K562 (cell line): ENCODE data around the gene FRMD5. TPM values are rescaled to one million over a fixed set of nuclear protein-coding genes. Genes with fewer than 3 reads are reported as not detected.

Experiments
- ATAC-seq: fragments of 200-7000 bp; cut with Tn5 transposase; 3 replicates; pipeline ENCODE4 v1.9.1; 2020; ENCODE audit warnings: moderate library complexity
- BruUV-seq: library from RNA; stranded (reverse); fragments of 400-500 nt; replicated peaks from 2 replicates; lab custom pipeline; 2021; lab: Mats Ljungman, UMichigan
- CTCF ChIA-PET: fragments of 300-600 bp; formaldehyde crosslinking; extraction: SDS; loops from one replicate; lab custom pipeline; 2021; ENCODE audit warnings: low intra/inter-chr PET ratio; lab: Yijun Ruan, JAX
- POLR2A ChIA-PET: fragments of 300-600, 350-650 bp; sonication (Branson Sonifier 250); formaldehyde crosslinking; extraction: SDS; loops from one replicate; lab custom pipeline; 2021; ENCODE audit warnings: antibody characterized with exemption, inconsistent platforms; lab: Yijun Ruan, JAX
- DNase-seq, 4 experiments: peaks; one replicate each; pipeline versions ENCODE4 v3.0.0 to v3.0.0-alpha.2; 2011 to 2018; ENCODE audit warnings: low spot score in 3 of 4, mixed read lengths in 3 of 4; ENCODE audit errors: extremely low read depth in 1 of 4
- FAIRE-seq: peaks from 2 replicates; lab custom pipeline; 2011; peaks lifted over from hg19 to GRCh38; lab: Jason Lieb, UNC
- H2AFZ ChIP-seq: 2 replicates; pipeline ENCODE4 v1.6.0; 2011; ENCODE audit warnings: low read depth, low read length, control low read depth, inconsistent platforms
- H3K27ac ChIP-seq: fragments of 200-600 bp; 3 replicates; pipeline ENCODE4 v1.8.0; 2011; ENCODE audit warnings: low read depth, mild to moderate bottlenecking, control low read depth, inconsistent platforms, low read length, moderate library complexity, mixed read lengths; ENCODE audit errors: extremely low read depth
- H3K27me3 ChIP-seq, 2 experiments: fragments of 300-600 bp in 1 of 2; 2 replicates in 1 of 2; 3 replicates in 1 of 2; pipeline versions ENCODE4 v1.6.0 to v1.8.0; 2011; ENCODE audit warnings: inconsistent platforms in 2 of 2, low read length in 2 of 2, mild to moderate bottlenecking in 1 of 2, mixed read lengths in 1 of 2, moderate library complexity in 1 of 2; ENCODE audit not compliant: control insufficient read depth in 2 of 2, insufficient read depth in 2 of 2
- H3K36me3 ChIP-seq: fragments of 300-600 bp; 3 replicates; pipeline ENCODE4 v1.8.0; 2011; ENCODE audit warnings: mild to moderate bottlenecking, low read length, inconsistent platforms; ENCODE audit not compliant: control insufficient read depth, insufficient read depth
- H3K4me1 ChIP-seq, 2 experiments: fragments of 200-600 bp in 1 of 2; replicated peaks in 1 of 2; 2 replicates in 1 of 2; 3 replicates in 1 of 2; pipeline versions ENCODE4 v1.5.1 to v1.8.0; 2011; ENCODE audit warnings: inconsistent platforms in 2 of 2, low read length in 2 of 2, mild to moderate bottlenecking in 1 of 2, mixed read lengths in 1 of 2, moderate library complexity in 1 of 2; ENCODE audit not compliant: control insufficient read depth in 2 of 2, insufficient read depth in 2 of 2
- H3K4me2 ChIP-seq: 2 replicates; pipeline ENCODE4 v1.6.1; 2011; ENCODE audit warnings: low read length, control low read depth, inconsistent platforms, mixed read lengths; ENCODE audit not compliant: insufficient read depth
- H3K4me3 ChIP-seq: fragments of 200-600 bp; sonication (generic), shearing (Covaris generic); 2 replicates; pipeline ENCODE4 v1.5.1; 2016; ENCODE audit warnings: control low read depth, inconsistent platforms
- H3K79me2 ChIP-seq: fragments of 200-600 bp; 3 replicates; pipeline ENCODE4 v1.8.0; 2011; ENCODE audit warnings: low read length, inconsistent platforms; ENCODE audit not compliant: control insufficient read depth, insufficient read depth
- H3K9ac ChIP-seq, 2 experiments: 2 replicates each; pipeline versions ENCODE4 v1.6.0 to v1.6.1; 2011; ENCODE audit warnings: low read depth in 2 of 2, low read length in 2 of 2, control low read depth in 1 of 2, inconsistent platforms in 1 of 2, mild to moderate bottlenecking in 1 of 2, mixed read lengths in 1 of 2; ENCODE audit not compliant: insufficient read depth in 1 of 2
- H3K9me1 ChIP-seq: one replicate; pipeline ENCODE4 v1.6.0; 2011; ENCODE audit warnings: inconsistent platforms, mild to moderate bottlenecking, low read length, moderate library complexity; ENCODE audit not compliant: control insufficient read depth, insufficient read depth
- H3K9me3 ChIP-seq: replicated peaks from 2 replicates; pipeline ENCODE4 v1.5.1; 2011; ENCODE audit warnings: low read depth, low read length, inconsistent platforms; ENCODE audit not compliant: control insufficient read depth, insufficient read depth
- H4K20me1 ChIP-seq: replicated peaks from 2 replicates; pipeline ENCODE4 v1.6.1; 2011; ENCODE audit warnings: low read length, inconsistent platforms, mixed read lengths; ENCODE audit not compliant: control insufficient read depth, insufficient read depth
- FOSL1 ChIP-seq: fragments of 200-800 bp; sonication (Bioruptor generic); conservative IDR thresholded peaks from 2 replicates; pipeline ENCODE4 v1.6.1; 2016; ENCODE audit warnings: missing genetic modification characterization, missing compliant biosample characterization
- JUND ChIP-seq, 2 experiments: IDR thresholded peaks; 2 replicates in 1 of 2; 3 replicates in 1 of 2; pipeline ENCODE4 v1.6.1; 2011; ENCODE audit warnings: borderline replicate concordance in 2 of 2, low read depth in 2 of 2, low read length in 2 of 2, improper control_type of control experiment in 1 of 2, missing biosample characterization in 1 of 2, missing genetic modification characterization in 1 of 2, missing genetic modification reagents in 1 of 2
- MBD2 ChIP-seq: sonication (generic); IDR thresholded peaks from 2 replicates; pipeline ENCODE4 v1.6.1; 2016; ENCODE audit warnings: low read depth, borderline replicate concordance
- SMAD2 ChIP-seq: fragments of 150-350 bp; IDR thresholded peaks from 2 replicates; pipeline ENCODE4 v1.6.1; 2014; ENCODE audit warnings: low read depth, mild to moderate bottlenecking, low read length
- TAF7 ChIP-seq: fragments of 450-650 bp; IDR thresholded peaks from 2 replicates; pipeline ENCODE4 v1.6.1; 2016; ENCODE audit warnings: missing genetic modification characterization, missing compliant biosample characterization
- WGBS: fragments of 100-300 bp; shearing (Covaris generic); methylation state at CpG from one replicate; pipeline ENCODE4 v1.1.6; 2016; ENCODE audit warnings: low coverage, mixed read lengths; ENCODE audit not compliant: insufficient coverage; ENCODE audit errors: missing lambda C conversion rate; 5-methylcytosine and 5-hydroxymethylcytosine counted together
- in situ Hi-C: fragments of 300-500 bp; cut with MboI; formaldehyde crosslinking; loops from 4 replicates; pipeline ENCODE4 v1.15.0; 2018; ENCODE audit warnings: inconsistent platforms, mixed read lengths
- intact Hi-C: fragments of 100-400 bp; cut with micrococcal nuclease; formaldehyde crosslinking; loops from 2 replicates; pipeline ENCODE4 v1.14.2; 2022
- polyA plus RNA-seq, 8 experiments: library from polyadenylated mRNA; depleted of rRNA in 4 of 8; stranded (reverse) in 5 of 8; unstranded in 3 of 8; fragments of >200 nt; fragmentation: Nextera tagmentation in 2 of 8; fragmentation: Illumina TruSeq in 1 of 8; extraction: Ambion mirVana in 2 of 8; extraction: Trizol in 1 of 8; gene quantifications; 2 replicates each; pipeline versions ENCODE4 v1.2.1 to v1.2.3, GENCODE V29; 2011 to 2014; ENCODE audit warnings: inconsistent platforms in 1 of 8, missing spikeins in 1 of 8
- total RNA-seq, 7 experiments: library from RNA; depleted of rRNA in 6 of 7; stranded (reverse); fragments of >200 nt in 6 of 7; fragmentation: Illumina TruSeq in 2 of 7; extraction: Trizol in 2 of 7; gene quantifications; 2 replicates each; pipeline versions ENCODE4 v1.2.1 to v1.2.3, GENCODE V29; 2011 to 2021; ENCODE audit warnings: low replicate concordance in 1 of 7
- TF ChIP-seq, protein P1 (sequence below), 2 experiments: fragments of 450-650 bp in 1 of 2; sonication (generic) in 1 of 2; formaldehyde crosslinking in 1 of 2; IDR thresholded peaks in 1 of 2; conservative IDR thresholded peaks in 1 of 2; 2 replicates each; pipeline versions ENCODE4 v1.6.1 to v1.8.1; 2016 to 2023; ENCODE audit warnings: mild to moderate bottlenecking in 2 of 2, moderate library complexity in 2 of 2, inconsistent platforms in 1 of 2, missing genetic modification reagents in 1 of 2

The FRMD5 gene
- total and polyA plus RNA-seq, 9 of the 15 experiments (the other 6 are each of a cell fraction or from before 2014, with no cell fraction given): 0.13 to 0.38 TPM; not detected in 7

DNA sequence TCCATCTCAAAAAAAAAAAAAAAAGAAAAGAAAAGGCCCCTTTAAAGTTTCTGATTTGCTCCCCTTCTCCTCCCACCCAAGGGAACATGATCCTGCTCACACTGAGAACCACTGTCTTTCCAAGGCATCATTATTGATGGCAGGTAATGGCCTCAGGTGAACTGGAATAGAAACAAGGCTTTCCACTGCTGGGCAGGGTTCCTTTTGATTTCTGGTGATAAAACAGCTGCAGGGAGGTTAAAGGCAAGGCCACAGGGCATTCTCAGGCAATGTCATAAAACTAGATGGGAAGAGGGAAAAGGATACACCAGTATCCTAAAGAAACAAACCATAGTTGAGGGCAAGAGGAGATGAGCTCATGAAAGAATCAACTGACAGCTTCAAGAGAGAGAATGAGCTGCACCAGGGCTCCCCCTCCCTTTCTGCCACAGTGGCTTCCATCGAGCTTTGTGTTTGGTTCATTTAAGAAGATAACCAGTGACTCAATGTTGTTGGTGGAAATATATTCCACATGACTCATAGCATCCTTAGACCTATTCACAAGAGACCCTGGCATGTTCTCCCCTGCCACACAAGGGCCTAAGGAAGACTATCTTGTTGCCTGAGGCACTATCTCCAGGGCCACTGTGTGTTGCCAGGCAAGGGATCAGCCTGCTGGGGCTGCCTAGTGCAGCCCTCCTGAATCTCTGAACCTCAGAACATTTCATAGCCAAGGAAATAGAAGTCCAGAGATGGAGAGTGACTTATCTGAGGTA, 281.9 kb downstream of the FRMD5 start:
- H3K4me1 ChIP-seq: no peaks in the 10 kb centered on the region
- FAIRE-seq (no peak), DNase-seq (peak in 1 of 4 experiments; percentile 14), ATAC-seq (no peak)
- TF ChIP-seq JUND (IDR thresholded peaks at IDR 0.05; ENCODE audit: borderline replicate concordance, low read depth, low read length) (peak; percentile 47; the same call in 1 of the 2 replicates), JUND (tag; IDR thresholded peaks at IDR 0.05; ENCODE audit: borderline replicate concordance, low read depth, low read length) (no peak), MBD2 (no peak), FOSL1 (tag) (peak; percentile 90), SMAD2 (no peak), TAF7 (tag) (no peak)
- TF ChIP-seq, protein P1, sequence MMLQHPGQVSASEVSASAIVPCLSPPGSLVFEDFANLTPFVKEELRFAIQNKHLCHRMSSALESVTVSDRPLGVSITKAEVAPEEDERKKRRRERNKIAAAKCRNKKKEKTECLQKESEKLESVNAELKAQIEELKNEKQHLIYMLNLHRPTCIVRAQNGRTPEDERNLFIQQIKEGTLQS (IDR thresholded peaks at IDR 0.05): peak; percentile 53
- TF ChIP-seq, protein P1 (CRISPR knock-in tag; conservative IDR thresholded peaks at IDR 0.05): no peak
- no peaks in the 10 kb centered on the region for H4K20me1 ChIP-seq
- 0% methylated on average over 1 of the region's 1 CpG for WGBS
- intact Hi-C loops (no loop called here), in situ Hi-C loops (no loop called here)
- H3K79me2 ChIP-seq: no peaks in the 10 kb centered on the region
- no peak overlapping the region for H2AFZ ChIP-seq
- H3K27me3 ChIP-seq: peaks cover 36 to 37% of the 10 kb centered on the region in 2 experiments
- H3K27ac ChIP-seq: no peak overlapping the region; the same call in 2 of the 3 replicates
- H3K9me1 ChIP-seq: no peaks in the 10 kb centered on the region
- no peaks in the 10 kb centered on the region for H3K9me3 ChIP-seq
- H3K4me2 ChIP-seq: no peak overlapping the region
- H3K36me3 ChIP-seq: no peaks in the 10 kb centered on the region
- H3K9ac ChIP-seq: no peak overlapping the region
- no peak overlapping the region for H3K4me3 ChIP-seq
- no TSS peak for BruUV-seq
- ChIA-PET CTCF (no interaction called here), POLR2A (interaction anchor here (0.8 kb wide), 1 partner anchor 16 kb away, joined by 4 read pairs; no protein-coding TSS in a partner anchor)
